Hematopoietic multipotent progenitor cell treated with erythropoietin and hydrocortisone succinate and interleukin-3 and kit ligand, for 15 days (in vitro differentiated cells): Measurements from ENCODE around the gene MAPKAPK2.

ENCODE experiments used
- DNase-seq: peaks from one replicate; pipeline ENCODE4 v3.0.0-alpha.2; 2015; ENCODE audit warnings: low spot score

MAPKAPK2 gene

DNA sequence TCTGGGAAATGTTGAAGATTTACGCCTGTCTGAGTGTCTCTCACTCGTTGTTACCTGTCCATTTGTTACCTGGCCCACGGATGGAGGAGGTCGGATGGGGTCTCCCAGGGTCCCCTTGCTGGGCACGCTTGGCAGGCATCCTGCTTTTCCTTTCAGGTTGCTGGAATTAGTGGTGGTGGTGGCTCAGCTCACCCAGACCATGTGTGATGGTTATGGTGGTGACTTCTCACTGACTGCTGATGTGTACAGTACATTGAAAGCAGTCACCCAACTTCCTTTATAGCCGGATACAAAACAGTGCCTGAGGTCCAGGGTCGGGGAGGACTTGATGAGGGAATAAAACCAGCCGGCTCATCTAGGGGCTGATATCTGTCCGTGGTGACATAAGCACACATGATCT is 19.5 kb downstream of the MAPKAPK2 start:
- no peak for DNase-seq

DNA sequence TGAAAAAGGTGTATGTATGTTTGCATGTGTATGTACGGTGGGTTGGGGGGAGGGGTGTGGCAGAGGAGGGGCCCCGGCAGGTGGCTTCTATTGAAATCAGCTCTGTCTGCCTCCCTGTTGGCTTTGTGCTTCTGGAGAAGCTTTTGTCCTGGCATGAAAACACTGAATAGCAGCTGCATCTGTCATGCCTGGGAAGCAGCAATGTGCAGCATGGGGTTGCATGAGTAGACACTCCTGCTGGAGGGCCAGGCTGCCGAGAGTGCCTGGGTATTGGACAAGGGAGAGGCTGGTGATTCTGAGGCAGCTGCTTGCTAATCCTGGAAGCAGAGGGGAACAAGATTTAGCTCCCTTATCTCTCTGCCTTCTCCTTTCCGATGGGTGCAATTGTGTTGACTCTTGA is 20.5 kb downstream of the MAPKAPK2 start:
- no peak for DNase-seq

DNA sequence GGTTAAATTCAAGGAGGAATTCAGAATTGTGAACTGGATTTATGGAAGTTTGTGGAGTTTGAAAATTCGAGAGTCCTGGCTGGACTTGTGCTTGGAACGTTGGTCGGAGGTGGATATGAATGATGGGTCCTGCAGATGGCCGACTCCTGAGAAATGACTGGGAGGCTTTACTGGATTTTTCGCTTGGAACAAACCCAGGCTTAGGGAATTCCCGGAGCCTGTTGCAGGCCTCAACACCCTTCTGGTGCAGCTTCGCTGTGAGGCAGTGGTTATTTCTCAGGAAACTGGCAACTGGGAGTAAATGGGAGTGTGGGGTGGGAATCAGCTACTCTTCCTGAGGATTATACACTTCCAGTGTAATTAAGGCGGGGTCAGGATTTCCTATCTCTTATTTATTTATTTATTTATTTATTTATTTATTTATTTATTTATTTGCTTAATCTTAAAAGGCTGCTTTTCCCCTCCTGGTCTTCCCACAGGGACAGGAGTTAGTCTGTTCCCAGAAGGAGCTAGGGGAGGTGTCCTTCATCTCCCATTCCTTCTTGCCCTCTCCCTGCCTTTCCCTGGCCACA is 21.1 kb downstream of the MAPKAPK2 start:
- no peak for DNase-seq

DNA sequence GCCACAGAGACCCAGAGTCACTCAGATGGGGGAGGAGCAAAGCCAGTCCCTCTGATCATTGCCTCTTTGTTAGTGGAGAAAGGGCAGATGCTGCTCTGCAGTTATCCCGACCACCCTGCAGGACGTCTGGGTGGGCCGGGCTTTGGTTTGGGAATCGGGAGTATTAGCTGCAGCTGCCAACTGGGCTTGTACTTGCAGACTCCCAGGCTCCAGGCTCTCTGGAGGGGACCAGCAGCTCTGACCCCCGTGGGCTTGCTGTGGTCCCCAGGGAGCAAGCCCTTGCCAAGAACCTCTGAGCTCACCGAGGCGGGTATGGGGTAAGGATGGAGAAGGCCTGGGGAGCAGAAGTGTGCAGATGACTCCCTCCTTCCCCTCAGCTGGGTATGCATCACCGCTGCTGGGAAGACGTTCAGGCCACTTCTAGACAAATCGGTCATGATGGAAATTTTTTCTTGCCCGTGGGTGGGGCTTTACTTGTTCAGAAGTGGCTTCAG is 21.6 kb downstream of the MAPKAPK2 start:
- DNase-seq, result no peak

DNA sequence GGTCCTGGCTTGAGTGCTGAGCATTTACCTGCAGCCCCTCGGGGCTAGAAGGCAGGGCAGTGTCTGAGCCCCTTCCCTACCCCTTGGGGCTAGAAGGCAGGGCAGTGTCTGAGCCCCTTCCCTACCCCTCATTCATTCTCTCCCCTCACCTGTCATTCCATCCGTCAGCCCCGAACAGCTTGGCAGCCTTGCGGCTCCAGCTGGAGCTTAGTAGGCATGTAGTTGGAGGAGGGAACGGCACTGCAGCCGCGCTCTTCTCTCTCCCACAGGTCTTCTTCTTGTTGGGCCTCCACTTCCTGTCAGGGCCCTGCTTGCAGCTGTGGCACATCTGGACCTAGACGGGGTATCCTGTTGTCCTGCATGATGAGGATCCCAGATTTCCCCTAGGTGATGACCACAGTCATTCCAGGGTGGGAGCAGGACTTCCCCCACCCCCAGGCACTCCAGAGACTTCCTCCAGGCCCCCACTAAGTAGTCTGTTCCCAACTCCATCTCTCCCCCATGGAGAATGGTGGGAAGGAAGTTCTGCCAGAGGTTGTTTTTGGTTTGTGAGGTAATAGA is 22.2 kb downstream of the MAPKAPK2 start:
- DNase-seq, result no peak

DNA sequence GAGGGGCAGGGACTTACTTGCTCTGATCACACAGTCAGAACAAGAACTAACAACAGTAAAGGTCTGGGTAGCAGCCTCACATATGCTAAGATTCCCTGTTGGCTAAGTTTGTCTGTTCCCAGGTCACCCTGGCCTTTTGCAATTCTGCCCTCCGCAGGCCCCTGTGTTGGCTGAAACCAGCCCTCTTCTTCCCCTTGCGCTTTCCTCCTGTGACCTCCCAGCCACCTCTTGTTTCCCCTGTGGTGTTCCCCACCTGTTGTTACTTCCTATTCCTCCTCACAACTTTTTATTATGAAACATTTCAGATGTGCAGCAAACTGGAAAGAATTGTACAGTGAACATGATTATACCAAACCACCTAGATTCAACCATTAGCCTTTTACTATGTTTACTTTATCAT is 23.4 kb downstream of the MAPKAPK2 start:
- DNase-seq, result no peak

DNA sequence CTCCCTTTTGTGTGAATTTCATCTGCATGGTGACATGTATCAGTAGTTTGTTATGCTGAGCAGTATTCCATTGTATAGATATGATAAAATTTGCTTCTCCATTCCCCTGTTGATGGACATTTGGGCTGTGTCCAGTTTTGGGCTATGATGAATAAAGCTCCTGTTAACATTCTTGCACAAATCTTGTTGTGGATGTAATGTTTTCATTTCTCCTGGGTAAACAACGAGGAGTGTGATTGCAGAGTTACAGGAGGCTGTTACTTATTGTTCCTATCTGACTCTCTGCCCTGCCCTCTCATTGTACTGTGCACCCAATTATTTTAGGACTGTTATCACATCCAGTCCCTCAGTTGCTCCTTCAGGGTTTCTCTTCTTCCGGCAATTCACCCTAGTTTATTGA is 24.2 kb downstream of the MAPKAPK2 start:
- no peak for DNase-seq

DNA sequence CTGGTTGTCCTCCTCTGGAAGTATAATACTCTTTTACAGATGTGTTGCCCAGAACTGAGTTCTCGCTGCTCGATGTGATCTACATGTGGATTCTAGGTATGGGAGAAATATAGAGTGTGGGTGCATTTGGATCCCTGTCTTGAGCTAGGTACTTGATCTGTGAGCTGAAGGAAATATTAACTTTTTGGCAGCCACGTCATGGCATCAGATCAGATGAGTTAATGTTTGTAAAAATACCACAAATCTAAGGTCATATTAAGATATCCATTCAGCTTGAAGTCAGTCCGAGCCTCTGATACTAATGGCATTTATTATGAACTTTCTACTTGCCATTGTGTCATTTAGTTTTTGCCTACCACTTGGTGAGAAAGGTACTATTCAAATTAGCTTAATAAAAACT is 24.6 kb downstream of the MAPKAPK2 start:
- DNase-seq, result no peak

DNA sequence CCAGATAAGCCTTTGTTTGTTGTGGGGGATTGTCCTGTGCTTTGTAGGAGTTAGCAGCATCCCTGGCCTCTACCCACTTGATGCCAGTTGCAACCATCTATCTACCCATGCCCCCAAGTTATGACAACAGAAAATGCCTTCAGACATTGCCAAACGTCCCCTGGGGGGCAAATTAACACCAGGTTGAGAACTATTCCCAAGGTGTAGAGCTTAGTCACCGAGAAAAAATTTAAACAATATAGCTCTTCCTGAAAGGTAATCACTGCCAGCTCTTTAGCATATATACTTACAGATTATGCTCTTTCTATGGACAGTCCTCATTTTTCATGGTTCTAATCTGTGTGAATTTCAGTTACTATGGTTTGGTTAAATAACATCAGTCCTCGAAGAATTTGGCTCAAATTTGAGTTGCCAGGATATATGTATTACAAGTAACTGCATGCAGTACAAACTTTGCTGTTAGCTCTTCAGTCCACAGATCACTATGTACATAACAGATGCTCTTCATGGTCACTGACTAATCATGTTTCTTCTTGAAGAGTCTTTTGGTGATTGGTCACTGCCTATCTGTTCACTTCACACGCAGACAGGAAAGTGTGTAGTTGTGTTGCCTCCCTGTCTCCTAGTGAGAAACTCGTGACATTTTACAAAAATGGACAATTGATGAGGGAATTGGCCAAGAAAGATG is 25.2 kb downstream of the MAPKAPK2 start:
- DNase-seq, result no peak

DNA sequence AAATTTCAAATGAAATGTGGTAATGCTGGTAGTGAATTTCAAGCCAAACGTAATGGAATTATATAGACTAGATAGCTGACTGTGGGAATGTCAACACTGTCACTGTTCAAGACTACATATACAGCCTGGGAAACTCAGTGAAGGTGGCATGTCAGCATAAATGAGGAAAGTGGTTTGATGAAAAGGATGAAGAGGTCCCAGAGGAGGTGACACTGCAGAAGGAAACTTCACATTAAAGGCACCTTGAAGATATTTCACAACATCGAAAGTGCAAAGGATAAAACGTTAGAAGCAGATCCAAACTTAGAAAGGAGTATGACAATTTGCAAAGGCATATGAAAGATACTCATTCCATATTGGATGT is 25.7 kb downstream of the MAPKAPK2 start:
- DNase-seq, result no peak

DNA sequence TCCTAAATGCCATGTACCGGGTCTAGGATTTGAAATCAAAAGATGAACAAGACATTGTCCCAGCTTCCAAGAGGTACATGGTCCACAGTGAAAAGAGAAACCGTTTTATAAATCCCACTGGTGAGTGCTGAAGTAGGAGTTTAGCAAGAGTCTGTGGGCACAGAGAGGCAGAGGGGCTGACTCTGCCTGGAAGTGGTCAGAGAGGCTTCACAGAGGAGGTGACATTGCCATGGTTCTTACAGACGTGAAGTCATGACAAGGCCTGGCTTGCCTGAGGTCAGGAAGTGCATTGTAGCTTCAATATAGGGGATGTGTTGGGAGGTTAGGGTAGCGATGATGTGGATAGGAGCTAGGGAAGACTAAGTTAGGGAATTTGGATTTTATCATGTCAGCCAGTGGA is 28.4 kb downstream of the MAPKAPK2 start:
- DNase-seq, result no peak

DNA sequence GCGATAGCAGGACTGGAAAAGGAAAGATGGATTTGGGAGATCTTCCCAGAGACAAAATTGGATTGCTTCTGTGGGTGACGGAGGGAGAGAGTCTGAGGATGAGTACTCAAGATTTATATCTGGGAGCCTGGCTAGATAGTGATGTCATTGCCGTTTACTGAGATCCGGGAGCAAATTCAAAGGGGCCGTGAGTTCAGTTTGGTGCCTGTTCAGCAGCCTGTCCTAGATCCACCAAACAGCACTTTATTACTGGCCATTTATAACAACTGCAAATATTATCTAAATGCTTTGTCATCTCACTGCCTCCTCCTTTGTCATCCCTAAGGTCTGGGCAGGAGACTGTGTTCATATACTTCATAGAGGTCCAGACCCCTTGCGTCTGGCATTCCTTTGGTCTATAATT is 29.2 kb downstream of the MAPKAPK2 start:
- no peak for DNase-seq

DNA sequence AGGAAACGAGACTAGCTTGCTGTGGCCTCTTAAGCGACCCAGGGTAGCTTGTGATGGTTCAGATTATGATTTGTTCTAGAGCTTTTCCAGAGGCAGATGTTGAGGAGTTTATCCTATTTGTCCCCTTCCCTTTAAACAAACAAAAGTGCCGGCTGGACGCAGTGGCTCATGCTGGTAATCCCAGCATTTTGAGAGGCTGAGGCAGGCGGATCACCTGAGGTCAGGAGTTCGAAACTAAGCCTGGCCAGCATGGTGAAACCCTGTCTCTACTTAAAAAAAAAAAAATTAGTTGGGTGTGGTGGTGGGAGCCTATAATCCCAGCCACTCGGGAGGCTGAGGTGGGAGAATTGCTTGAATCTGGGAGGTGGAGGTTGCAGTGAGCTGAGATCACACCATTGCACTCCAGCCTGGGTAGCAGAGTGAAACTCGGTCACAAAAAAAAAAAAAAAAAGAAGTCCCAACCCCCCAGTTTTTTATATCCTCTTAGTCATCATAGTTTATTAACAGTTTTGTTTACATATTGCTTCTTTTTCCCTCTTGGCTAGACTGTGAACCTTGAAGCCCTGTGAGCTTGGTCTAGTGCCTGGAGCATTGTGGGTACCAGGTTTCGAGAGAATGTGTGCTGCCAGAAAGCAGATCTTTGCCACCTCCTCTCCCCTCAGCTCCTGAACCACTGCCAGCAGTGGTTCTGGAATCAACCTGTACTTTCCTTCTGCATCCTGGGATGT is 29.8 kb downstream of the MAPKAPK2 start:
- DNase-seq, result no peak

DNA sequence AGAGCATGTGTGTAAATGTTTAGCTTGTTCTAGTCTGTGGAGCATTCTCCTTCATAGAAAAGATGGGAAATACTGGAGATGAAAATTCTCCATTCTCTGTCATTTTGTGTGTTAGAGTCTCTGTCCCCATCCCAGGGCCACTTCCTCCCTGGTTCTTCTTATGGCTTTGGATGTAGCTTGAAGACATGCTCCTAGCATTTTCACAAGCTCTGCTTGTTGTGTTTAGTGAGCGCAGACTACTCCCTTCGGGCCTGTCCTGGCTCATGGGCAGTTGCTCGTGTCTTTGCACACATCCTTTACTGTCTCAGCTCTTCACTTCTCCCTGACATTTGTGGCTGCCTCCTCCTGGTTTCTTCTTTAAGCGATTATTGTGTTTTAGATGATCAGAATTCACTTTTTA is 30.4 kb downstream of the MAPKAPK2 start:
- DNase-seq, result no peak

DNA sequence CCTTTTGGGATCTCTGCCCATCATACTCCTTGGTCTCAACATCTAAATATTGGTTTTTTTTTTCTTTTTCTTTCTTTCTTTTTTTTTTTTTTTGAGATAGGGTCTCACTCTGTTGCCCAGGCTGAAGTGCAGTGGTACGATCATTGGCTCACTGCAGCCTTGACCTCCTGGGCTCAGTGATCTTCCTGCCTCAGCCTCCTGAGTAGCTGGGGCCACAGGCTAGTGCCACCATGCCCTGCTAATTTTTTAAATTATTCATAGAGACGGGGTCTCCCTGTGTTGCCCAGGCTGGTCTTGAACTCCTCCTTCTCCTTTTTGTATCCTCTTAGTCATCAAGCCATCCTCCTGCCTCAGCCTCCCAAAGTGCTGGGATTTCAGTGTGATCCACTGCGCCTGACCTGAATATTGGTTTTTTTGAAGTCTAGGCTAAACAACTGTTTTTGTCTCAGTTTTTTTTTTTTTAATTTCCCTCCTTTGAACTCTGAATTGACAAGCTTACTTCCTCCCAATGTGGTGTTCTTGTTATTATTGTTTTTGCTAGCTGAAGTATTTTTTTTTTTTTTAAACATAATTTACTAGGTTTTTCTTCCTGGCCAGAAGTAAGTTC is 30.9 kb downstream of the MAPKAPK2 start:
- no peak for DNase-seq

DNA sequence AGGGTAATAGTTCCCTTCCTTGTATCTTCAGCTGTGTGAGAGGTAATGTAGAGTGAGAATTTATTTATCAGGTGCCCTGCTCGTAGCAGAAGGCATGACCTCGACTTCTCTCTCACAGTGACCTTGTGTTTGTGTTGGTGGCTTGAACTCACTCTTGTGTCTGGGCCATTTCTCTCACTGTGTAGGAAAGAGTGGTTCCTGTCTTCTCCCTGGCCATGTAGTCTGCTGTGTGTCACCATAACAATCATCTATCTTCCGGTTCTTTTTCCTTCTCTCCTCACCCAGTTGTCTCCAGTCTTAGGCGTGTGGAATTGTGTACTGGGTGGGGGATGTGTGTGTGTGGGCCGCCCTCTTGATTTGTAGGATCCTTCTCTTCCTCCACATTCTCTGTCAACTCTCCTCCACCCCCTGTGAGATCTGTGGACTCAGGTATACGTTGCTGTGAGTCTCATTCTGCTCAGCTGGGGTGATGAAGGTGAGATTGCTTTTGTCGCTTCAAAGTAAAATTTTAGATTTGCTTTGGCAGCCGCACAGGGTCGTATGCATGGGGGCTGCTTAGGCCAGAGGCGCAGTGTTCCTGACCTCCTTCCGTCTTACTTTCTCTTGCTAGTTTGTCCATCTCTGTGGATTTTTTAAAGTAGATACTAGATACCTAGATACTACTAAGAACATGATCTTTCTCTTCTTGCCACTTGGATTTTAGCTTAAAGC is 31.6 kb downstream of the MAPKAPK2 start:
- DNase-seq, result no peak

DNA sequence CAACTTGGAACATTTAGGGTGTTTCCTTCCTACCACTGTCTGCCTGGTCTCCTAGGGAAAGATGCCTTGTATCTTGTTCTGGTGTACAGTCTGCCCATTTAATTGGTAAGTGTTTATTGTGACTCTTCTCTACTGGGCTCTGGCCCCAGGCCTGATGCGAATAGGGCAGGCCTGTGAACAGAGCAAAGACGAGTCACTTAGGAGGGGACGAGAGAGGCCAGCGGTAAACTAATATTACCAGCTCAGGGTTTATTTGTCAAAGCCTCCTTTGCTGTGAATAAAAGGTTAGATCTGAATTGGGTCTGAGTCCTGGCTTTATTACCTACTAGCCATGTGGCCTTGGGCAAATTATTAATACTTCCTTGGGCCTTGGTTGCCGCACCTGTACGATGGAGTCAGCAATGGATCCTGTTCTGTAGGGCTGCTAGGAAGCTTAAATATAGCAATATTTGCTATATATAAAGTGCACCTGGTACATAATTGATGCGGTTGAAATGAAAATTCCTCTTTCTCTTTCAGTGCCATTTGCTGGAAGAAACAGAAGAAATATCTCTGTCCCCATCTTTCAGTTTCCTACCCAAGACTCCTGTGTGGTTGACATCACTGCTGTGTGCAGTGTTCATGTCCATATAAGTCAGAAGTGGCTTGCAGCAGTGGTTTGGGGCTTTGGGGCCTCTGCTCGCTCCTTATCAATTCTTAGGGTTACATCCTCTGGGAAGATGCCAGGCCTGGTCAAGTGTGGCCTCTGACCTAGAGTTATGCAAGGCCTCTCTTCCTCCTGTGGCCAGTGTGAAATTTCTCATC is 32.4 kb downstream of the MAPKAPK2 start:
- no peak for DNase-seq

DNA sequence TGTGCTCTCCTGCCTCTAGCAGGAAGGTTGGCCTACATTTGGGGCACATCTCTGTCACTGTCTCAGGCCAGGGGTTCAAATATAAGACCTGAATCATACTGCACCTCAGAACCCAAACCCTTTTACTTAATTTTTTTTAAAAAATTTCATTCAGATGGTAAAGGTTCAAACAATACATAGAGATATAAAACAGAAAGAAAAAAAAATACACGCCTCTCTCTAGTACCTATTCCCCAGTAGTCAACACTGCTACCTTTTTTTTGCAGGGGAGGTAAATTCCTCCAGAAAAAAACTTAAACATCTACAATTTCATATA is 32.9 kb downstream of the MAPKAPK2 start:
- DNase-seq, result no peak

DNA sequence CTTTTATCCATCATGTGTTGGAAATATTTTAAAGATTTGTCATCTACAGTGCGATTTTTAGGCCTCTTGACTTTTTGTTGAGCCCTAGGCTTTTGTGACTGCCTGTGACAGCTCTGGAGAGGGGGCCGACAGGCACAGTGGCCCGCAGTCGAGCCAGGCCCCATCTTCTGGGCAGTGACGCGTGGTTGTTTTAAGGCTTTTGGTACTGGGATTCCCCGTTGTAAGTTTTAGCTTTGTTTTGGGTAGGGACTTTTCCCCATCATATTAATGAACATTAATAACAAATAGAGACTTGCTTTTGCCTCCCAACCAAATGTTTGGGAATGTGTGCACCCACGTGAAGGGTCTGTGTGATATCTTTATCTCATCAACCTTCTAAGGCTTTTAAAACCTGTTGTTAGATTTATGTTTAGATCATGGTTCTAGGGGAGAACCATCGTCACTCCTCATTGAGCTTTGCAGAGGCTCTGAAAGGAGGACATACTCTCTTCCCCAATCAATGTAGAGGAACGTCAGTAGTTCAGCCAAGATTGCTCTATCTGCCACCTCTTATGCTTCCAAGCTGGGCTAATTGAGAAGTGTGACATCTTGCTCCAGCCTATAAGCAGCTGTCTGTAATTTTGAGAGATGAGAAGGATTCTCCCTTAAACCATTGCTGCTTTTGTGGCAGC is 34.6 kb downstream of the MAPKAPK2 start:
- DNase-seq, result no peak

DNA sequence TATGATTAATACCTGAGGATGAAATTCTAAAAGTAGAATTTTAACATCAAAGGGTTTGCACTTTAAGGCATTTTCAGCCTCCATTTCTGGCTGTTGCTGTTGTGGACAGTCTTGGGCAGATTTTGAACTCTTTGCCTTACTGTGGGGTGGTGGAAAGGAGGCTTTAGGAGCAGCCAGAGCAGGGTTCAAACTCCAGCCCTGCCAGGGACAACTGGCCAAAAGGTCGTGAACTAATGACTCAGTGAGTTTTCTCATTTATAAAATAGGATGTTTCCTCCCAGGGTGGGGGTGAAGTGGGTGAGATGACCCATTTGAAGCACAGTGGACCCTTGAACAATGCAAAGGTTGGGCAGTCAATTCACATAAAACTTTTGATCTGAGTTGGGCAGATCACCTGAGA is 36.7 kb downstream of the MAPKAPK2 start:
- DNase-seq, result no peak
